Measurements from ENCODE around the gene RECQL. TPM values are rescaled to one million over a fixed set of nuclear protein-coding genes. Genes with fewer than 3 reads are reported as not detected.

Gene RECQL
- total RNA-seq, 1 donor from 2014 or later = 49.1 TPM

GRCh38 chr12:21483531-21483930, 17.9 kb downstream of the RECQL start:
- TF ChIP-seq, protein P1, sequence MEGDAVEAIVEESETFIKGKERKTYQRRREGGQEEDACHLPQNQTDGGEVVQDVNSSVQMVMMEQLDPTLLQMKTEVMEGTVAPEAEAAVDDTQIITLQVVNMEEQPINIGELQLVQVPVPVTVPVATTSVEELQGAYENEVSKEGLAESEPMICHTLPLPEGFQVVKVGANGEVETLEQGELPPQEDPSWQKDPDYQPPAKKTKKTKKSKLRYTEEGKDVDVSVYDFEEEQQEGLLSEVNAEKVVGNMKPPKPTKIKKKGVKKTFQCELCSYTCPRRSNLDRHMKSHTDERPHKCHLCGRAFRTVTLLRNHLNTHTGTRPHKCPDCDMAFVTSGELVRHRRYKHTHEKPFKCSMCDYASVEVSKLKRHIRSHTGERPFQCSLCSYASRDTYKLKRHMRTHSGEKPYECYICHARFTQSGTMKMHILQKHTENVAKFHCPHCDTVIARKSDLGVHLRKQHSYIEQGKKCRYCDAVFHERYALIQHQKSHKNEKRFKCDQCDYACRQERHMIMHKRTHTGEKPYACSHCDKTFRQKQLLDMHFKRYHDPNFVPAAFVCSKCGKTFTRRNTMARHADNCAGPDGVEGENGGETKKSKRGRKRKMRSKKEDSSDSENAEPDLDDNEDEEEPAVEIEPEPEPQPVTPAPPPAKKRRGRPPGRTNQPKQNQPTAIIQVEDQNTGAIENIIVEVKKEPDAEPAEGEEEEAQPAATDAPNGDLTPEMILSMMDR (IDR thresholded peaks at IDR 0.05; ENCODE audit: insufficient read depth, low read depth, low read length) = no peak
- TF ChIP-seq EZH2 (IDR thresholded peaks at IDR 0.05; ENCODE audit: insufficient read depth, low read length) = no peak

DNA sequence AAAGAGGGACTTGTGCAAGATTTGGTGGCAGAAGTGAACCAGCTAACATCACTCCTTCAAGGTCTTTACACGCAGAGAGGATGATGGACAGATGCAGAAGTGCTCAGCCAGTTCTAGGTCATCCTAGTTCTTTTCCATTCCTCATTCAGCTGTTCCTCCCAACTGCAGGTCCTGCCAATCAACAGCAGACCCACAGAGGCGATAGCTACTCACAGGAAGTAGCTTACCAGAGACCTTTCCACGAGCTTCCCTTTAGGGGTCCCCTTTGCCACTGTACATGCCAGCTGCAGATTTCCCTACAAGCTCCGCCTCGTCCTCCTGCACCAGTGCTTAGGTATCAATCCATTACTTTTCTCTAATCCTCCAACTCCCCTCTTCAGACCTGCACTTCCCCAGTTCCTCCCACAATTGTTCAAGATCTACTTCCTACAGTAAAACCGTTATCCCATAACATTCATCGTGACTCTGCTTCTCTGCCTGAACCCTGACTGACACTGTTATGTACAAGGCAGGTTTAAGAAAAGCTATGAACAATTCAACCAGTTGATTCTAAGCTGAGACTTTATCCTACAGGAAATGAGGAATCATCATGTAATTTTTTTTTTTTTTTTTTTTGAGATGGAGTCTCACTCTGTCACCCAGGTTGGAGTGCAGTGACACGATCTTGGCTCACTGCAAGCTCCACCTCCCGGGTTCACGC, 22.5 kb downstream of the RECQL start:
- Mint-ChIP-seq H3K27ac (ENCODE audit: unreplicated experiment) (no peak overlapping the region), H3K4me3 (ENCODE audit: unreplicated experiment) (no peak overlapping the region), H3K9me3 (ENCODE audit: unreplicated experiment) (no peaks in the 10 kb centered on the region), H3K4me1 (ENCODE audit: low read depth, unreplicated experiment) (no peaks in the 10 kb centered on the region), H3K27me3 (ENCODE audit: low read depth, unreplicated experiment) (no peaks in the 10 kb centered on the region), H3K36me3 (ENCODE audit: low read depth, unreplicated experiment) (no peaks in the 10 kb centered on the region)
- Histone ChIP-seq H3K4me1 (ENCODE audit: insufficient read depth, low read length) (peaks cover 4% of the 10 kb centered on the region), H3K9ac (ENCODE audit: low read length) (no peak overlapping the region), H3K27ac (ENCODE audit: low read depth, low read length) (no peak overlapping the region), H3K36me3 (ENCODE audit: insufficient read depth, low read length) (peaks cover 48% of the 10 kb centered on the region), H4K20me1 (ENCODE audit: insufficient read depth, low read length) (no peaks in the 10 kb centered on the region), H3K79me2 (ENCODE audit: insufficient read depth, low read length) (peaks cover 7% of the 10 kb centered on the region), H3K9me3 (ENCODE audit: insufficient read depth, low read depth, low read length) (no peaks in the 10 kb centered on the region), H3K4me2 (ENCODE audit: low read length) (no peak overlapping the region), H3K27me3 (ENCODE audit: insufficient read depth, low read length) (no peaks in the 10 kb centered on the region), H2AFZ (ENCODE audit: low read depth, low read length) (no peak overlapping the region), H3K4me3 (ENCODE audit: insufficient read depth, low read depth, low read length) (no peak overlapping the region)
- no peak for FAIRE-seq
- DNase-seq (ENCODE audit: low read depth) = no peak
- TF ChIP-seq, protein P1 (IDR thresholded peaks at IDR 0.05; ENCODE audit: insufficient read depth, low read depth, low read length) = no peak
- TF ChIP-seq EZH2 (IDR thresholded peaks at IDR 0.05; ENCODE audit: insufficient read depth, low read length) = no peak

More at GRCh38 chr12:21483531-21483930, 17.9 kb downstream of the RECQL start:
- Histone ChIP-seq H3K9me3 (ENCODE audit: insufficient read depth, low read depth, low read length) (no peaks in the 10 kb centered on the region), H3K9ac (ENCODE audit: low read length) (no peak overlapping the region), H3K27ac (ENCODE audit: low read depth, low read length) (no peak overlapping the region), H4K20me1 (ENCODE audit: insufficient read depth, low read length) (no peaks in the 10 kb centered on the region), H2AFZ (ENCODE audit: low read depth, low read length) (no peak overlapping the region), H3K36me3 (ENCODE audit: insufficient read depth, low read length) (peaks cover 41% of the 10 kb centered on the region), H3K4me1 (ENCODE audit: insufficient read depth, low read length) (no peaks in the 10 kb centered on the region), H3K79me2 (ENCODE audit: insufficient read depth, low read length) (peaks cover 5% of the 10 kb centered on the region), H3K4me2 (ENCODE audit: low read length) (no peak overlapping the region), H3K4me3 (ENCODE audit: insufficient read depth, low read depth, low read length) (no peak overlapping the region), H3K27me3 (ENCODE audit: insufficient read depth, low read length) (no peaks in the 10 kb centered on the region)
- DNase-seq (ENCODE audit: low read depth) (no peak), FAIRE-seq (no peak)
- H3K4me3 Mint-ChIP-seq (ENCODE audit: unreplicated experiment) = no peak overlapping the region
- H3K9me3 Mint-ChIP-seq (ENCODE audit: unreplicated experiment) = no peaks in the 10 kb centered on the region
- peaks cover 3% of the 10 kb centered on the region for H3K36me3 Mint-ChIP-seq (ENCODE audit: low read depth, unreplicated experiment)
- no peak overlapping the region for H3K27ac Mint-ChIP-seq (ENCODE audit: unreplicated experiment)
- no peaks in the 10 kb centered on the region for H3K27me3 Mint-ChIP-seq (ENCODE audit: low read depth, unreplicated experiment)
- no peaks in the 10 kb centered on the region for H3K4me1 Mint-ChIP-seq (ENCODE audit: low read depth, unreplicated experiment)

GRCh38 chr12:21476949-21477348, 24.5 kb downstream of the RECQL start:
- H3K4me1 ChIP-seq (ENCODE audit: insufficient read depth, low read length) = peaks cover 4% of the 10 kb centered on the region
- Mint-ChIP-seq H3K9me3 (ENCODE audit: unreplicated experiment) (no peaks in the 10 kb centered on the region), H3K4me1 (ENCODE audit: low read depth, unreplicated experiment) (no peaks in the 10 kb centered on the region), H3K36me3 (ENCODE audit: low read depth, unreplicated experiment) (peaks cover 3% of the 10 kb centered on the region), H3K27ac (ENCODE audit: unreplicated experiment) (peak overlapping the region; percentile 28), H3K27me3 (ENCODE audit: low read depth, unreplicated experiment) (no peaks in the 10 kb centered on the region), H3K4me3 (ENCODE audit: unreplicated experiment) (no peak overlapping the region)
- TF ChIP-seq, protein P1 (IDR thresholded peaks at IDR 0.05; ENCODE audit: insufficient read depth, low read depth, low read length) = no peak
- no peak for TF ChIP-seq EZH2 (IDR thresholded peaks at IDR 0.05; ENCODE audit: insufficient read depth, low read length)
- H3K27ac ChIP-seq (ENCODE audit: low read depth, low read length) = no peak overlapping the region
- peaks cover 43% of the 10 kb centered on the region for H3K36me3 ChIP-seq (ENCODE audit: insufficient read depth, low read length)
- no peak overlapping the region for H3K4me2 ChIP-seq (ENCODE audit: low read length)
- peak; percentile 55 for DNase-seq (ENCODE audit: low read depth)
- peaks cover 5% of the 10 kb centered on the region for H3K79me2 ChIP-seq (ENCODE audit: insufficient read depth, low read length)
- no peaks in the 10 kb centered on the region for H3K9me3 ChIP-seq (ENCODE audit: insufficient read depth, low read depth, low read length)
- no peak for FAIRE-seq
- H3K9ac ChIP-seq (ENCODE audit: low read length) = no peak overlapping the region
- no peaks in the 10 kb centered on the region for H3K27me3 ChIP-seq (ENCODE audit: insufficient read depth, low read length)
- H2AFZ ChIP-seq (ENCODE audit: low read depth, low read length) = no peak overlapping the region
- H3K4me3 ChIP-seq (ENCODE audit: insufficient read depth, low read depth, low read length) = no peak overlapping the region
- no peaks in the 10 kb centered on the region for H4K20me1 ChIP-seq (ENCODE audit: insufficient read depth, low read length)

Measured in astrocyte (in vitro differentiated cells and primary cell).